K562 (cell line): ENCODE results near the gene HMGCL. TPM values are rescaled to one million over a fixed set of nuclear protein-coding genes. Genes with fewer than 3 reads are reported as not detected.

Experiments
- ARID3A ChIP-seq: IDR thresholded peaks from 2 replicates; pipeline ENCODE4 v1.6.1; 2012; ENCODE audit warnings: low read depth, low read length, improper control_type of control experiment, borderline replicate concordance
- ARID4B ChIP-seq: sonication (generic); formaldehyde crosslinking; IDR thresholded peaks from 2 replicates; pipeline ENCODE4 v1.8.0; 2022; ENCODE audit warnings: mild to moderate bottlenecking, missing genetic modification reagents
- BHLHE40 ChIP-seq: IDR thresholded peaks from 2 replicates; pipeline ENCODE4 v1.6.1; 2011; ENCODE audit warnings: low read length, improper control_type of control experiment
- CBFA2T2 ChIP-seq: fragments of 450-650 bp; conservative IDR thresholded peaks from 2 replicates; pipeline ENCODE4 v1.6.1; 2017; ENCODE audit warnings: mild to moderate bottlenecking
- ETV5 ChIP-seq: sonication (generic); formaldehyde crosslinking; IDR thresholded peaks from 2 replicates; pipeline ENCODE4 v1.4.0; 2020; ENCODE audit warnings: low read depth, mild to moderate bottlenecking, missing genetic modification reagents
- EZH2 ChIP-seq: IDR thresholded peaks from 2 replicates; pipeline ENCODE4 v1.6.1; 2012; ENCODE audit warnings: low read depth, mild to moderate bottlenecking, inconsistent platforms, low read length, borderline replicate concordance
- GATA2 ChIP-seq: sonication (generic); formaldehyde crosslinking; IDR thresholded peaks from 2 replicates; pipeline ENCODE4 v1.4.0; 2020; ENCODE audit warnings: mild to moderate bottlenecking, missing genetic modification reagents
- HNRNPUL1 ChIP-seq: fragments of 200-400 bp; formaldehyde crosslinking; IDR thresholded peaks from 2 replicates; pipeline ENCODE4 v1.6.1; 2017; ENCODE audit warnings: low read length
- KAT2B ChIP-seq: IDR thresholded peaks from one replicate; pipeline ENCODE4 v1.6.1; 2012; ENCODE audit warnings: low read depth, mild to moderate bottlenecking, control low read depth, inconsistent platforms, low read length, moderate library complexity
- MAFF ChIP-seq: IDR thresholded peaks from 2 replicates; pipeline ENCODE4 v1.6.1; 2012; ENCODE audit warnings: low read length, improper control_type of control experiment
- NFE2L1 ChIP-seq: fragments of 450-650 bp; IDR thresholded peaks from 2 replicates; pipeline ENCODE4 v1.6.1; 2016; ENCODE audit warnings: missing genetic modification characterization, low read depth, mild to moderate bottlenecking, missing compliant biosample characterization, moderate library complexity, borderline replicate concordance
- PATZ1 ChIP-seq: fragments of 250-450 bp; sonication (Bioruptor Pico); IDR thresholded peaks from 2 replicates; pipeline ENCODE4 v1.5.0; 2020; ENCODE audit warnings: mild to moderate bottlenecking, borderline replicate concordance
- RHOXF2B ChIP-seq: fragments of 250-450 bp; sonication (Bioruptor Pico); conservative IDR thresholded peaks from 2 replicates; pipeline ENCODE4 v1.5.1; 2021
- SMAD2 ChIP-seq: fragments of 150-350 bp; IDR thresholded peaks from 2 replicates; pipeline ENCODE4 v1.6.1; 2014; ENCODE audit warnings: low read depth, mild to moderate bottlenecking, low read length
- SP2 ChIP-seq: IDR thresholded peaks from 2 replicates; pipeline ENCODE4 v1.6.1; 2011; ENCODE audit warnings: mild to moderate bottlenecking, low read depth, low read length, moderate library complexity; ENCODE audit not compliant: poor library complexity, severe bottlenecking; ENCODE audit errors: extremely low read depth
- TAF9B ChIP-seq: fragments of 450-650 bp; IDR thresholded peaks from 2 replicates; pipeline ENCODE4 v1.6.1; 2018; ENCODE audit warnings: mild to moderate bottlenecking; ENCODE audit not compliant: partially characterized antibody
- ZBTB26 ChIP-seq: fragments of 450-650 bp; formaldehyde crosslinking; IDR thresholded peaks from 2 replicates; pipeline ENCODE4 v1.4.0; 2022; ENCODE audit warnings: missing genetic modification characterization
- ZNF124 ChIP-seq: sonication (generic); formaldehyde crosslinking; IDR thresholded peaks from 2 replicates; pipeline ENCODE4 v1.8.1; 2022; ENCODE audit warnings: missing genetic modification reagents
- ZNF212 ChIP-seq: fragments of 450-650 bp; formaldehyde crosslinking; IDR thresholded peaks from 2 replicates; pipeline ENCODE4 v1.4.0; 2020; ENCODE audit warnings: mild to moderate bottlenecking
- ZNF57 ChIP-seq: fragments of 450-650 bp; formaldehyde crosslinking; IDR thresholded peaks from 2 replicates; pipeline ENCODE4 v1.4.0; 2020; ENCODE audit warnings: mild to moderate bottlenecking, moderate library complexity
- ZNF583 ChIP-seq: fragments of 250-450 bp; sonication (Bioruptor Pico); IDR thresholded peaks from 2 replicates; pipeline ENCODE4 v1.4.0; 2020
- polyA plus RNA-seq, 8 experiments: library from polyadenylated mRNA; depleted of rRNA in 4 of 8; stranded (reverse) in 5 of 8; unstranded in 3 of 8; fragments of >200 nt; fragmentation: Nextera tagmentation in 2 of 8; fragmentation: Illumina TruSeq in 1 of 8; extraction: Ambion mirVana in 2 of 8; extraction: Trizol in 1 of 8; gene quantifications; 2 replicates each; pipeline versions ENCODE4 v1.2.1 to v1.2.3, GENCODE V29; 2011 to 2014; ENCODE audit warnings: inconsistent platforms in 1 of 8, missing spikeins in 1 of 8
- total RNA-seq, 7 experiments: library from RNA; depleted of rRNA in 6 of 7; stranded (reverse); fragments of >200 nt in 6 of 7; fragmentation: Illumina TruSeq in 2 of 7; extraction: Trizol in 2 of 7; gene quantifications; 2 replicates each; pipeline versions ENCODE4 v1.2.1 to v1.2.3, GENCODE V29; 2011 to 2021; ENCODE audit warnings: low replicate concordance in 1 of 7

Gene HMGCL
- total and polyA plus RNA-seq, 9 of the 15 experiments (the other 6 are each of a cell fraction or from before 2014, with no cell fraction given): 18.0 to 82.2 (median 24.2) TPM

GRCh38 chr1:23779826-23780371 lies 45.3 kb downstream of the HMGCL start (continued):
- TF ChIP-seq ARID4B (no peak), ZBTB26 (CRISPR knock-in tag) (no peak), HNRNPUL1 (no peak), BHLHE40 (no peak), SP2 (no peak), PATZ1 (no peak), RHOXF2B (CRISPR knock-in tag) (no peak), NFE2L1 (tag) (peak; percentile 73), ZNF57 (CRISPR knock-in tag) (no peak), ZNF212 (CRISPR knock-in tag) (no peak), TAF9B (peak; percentile 46), ETV5 (CRISPR knock-in tag) (no peak), ZNF124 (CRISPR knock-in tag) (no peak), EZH2 (no peak), SMAD2 (no peak), ARID3A (peak; percentile 88), ZNF583 (CRISPR knock-in tag) (no peak), MAFF (peak; percentile 98), GATA2 (CRISPR knock-in tag) (no peak), CBFA2T2 (no peak), KAT2B (no peak)
